IPS-18a (cell line): ENCODE results near the gene MBD4.
"Not testable (repeated sequence)": the region's sequence is repeated elsewhere in the genome, so short reads cannot be mapped to it uniquely, and the experiment has no call there.

Experiments used
- H3K27ac ChIP-seq: one replicate; pipeline ENCODE4 v1.5.1; 2013; ENCODE audit warnings: low read length
- H3K27me3 ChIP-seq: one replicate; pipeline ENCODE4 v1.6.1; 2013; ENCODE audit warnings: mild to moderate bottlenecking, low read length; ENCODE audit not compliant: control insufficient read depth, insufficient read depth
- H3K36me3 ChIP-seq: one replicate; pipeline ENCODE4 v1.6.1; 2013; ENCODE audit warnings: low read depth, low read length; ENCODE audit not compliant: control insufficient read depth
- H3K4me1 ChIP-seq: one replicate; pipeline ENCODE4 v1.6.1; 2013; ENCODE audit warnings: low read depth, low read length; ENCODE audit not compliant: control insufficient read depth
- H3K4me3 ChIP-seq: one replicate; pipeline ENCODE4 v1.5.1; 2013; ENCODE audit warnings: low read length
- H3K9ac ChIP-seq: one replicate; pipeline ENCODE4 v1.6.1; 2013; ENCODE audit warnings: mild to moderate bottlenecking, low read length, moderate library complexity
- H3K9me3 ChIP-seq: one replicate; pipeline ENCODE4 v1.6.1; 2013; ENCODE audit warnings: low read depth, low read length; ENCODE audit not compliant: control insufficient read depth

MBD4 gene

DNA sequence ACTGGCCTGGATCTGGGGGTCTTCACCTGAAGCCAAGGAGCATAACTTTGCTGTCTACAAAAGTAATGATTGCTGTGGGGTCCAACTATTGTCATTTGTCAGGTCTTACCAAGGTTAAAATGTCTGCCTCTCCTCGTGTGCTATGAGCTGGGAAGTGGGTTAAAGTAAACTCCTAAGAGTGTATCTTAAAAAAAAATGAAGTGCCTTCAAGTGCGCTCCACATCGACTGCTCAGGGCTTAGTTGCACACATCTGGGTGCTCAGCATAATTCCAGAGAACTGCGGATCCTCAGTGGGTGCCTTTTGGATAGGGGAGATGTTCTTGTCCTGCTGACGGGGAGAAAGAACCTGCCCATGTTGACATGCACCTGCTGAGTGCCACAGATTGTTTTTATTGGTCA is 52.3 kb downstream of the MBD4 start:
- H3K4me3 ChIP-seq: no peak overlapping the region
- no peak overlapping the region for H3K9ac ChIP-seq
- H3K27me3 ChIP-seq: no peaks in the 10 kb centered on the region
- no peaks in the 10 kb centered on the region for H3K9me3 ChIP-seq
- H3K4me1 ChIP-seq: no peaks in the 10 kb centered on the region
- no peak overlapping the region for H3K27ac ChIP-seq
- peaks cover 40% of the 10 kb centered on the region for H3K36me3 ChIP-seq

DNA sequence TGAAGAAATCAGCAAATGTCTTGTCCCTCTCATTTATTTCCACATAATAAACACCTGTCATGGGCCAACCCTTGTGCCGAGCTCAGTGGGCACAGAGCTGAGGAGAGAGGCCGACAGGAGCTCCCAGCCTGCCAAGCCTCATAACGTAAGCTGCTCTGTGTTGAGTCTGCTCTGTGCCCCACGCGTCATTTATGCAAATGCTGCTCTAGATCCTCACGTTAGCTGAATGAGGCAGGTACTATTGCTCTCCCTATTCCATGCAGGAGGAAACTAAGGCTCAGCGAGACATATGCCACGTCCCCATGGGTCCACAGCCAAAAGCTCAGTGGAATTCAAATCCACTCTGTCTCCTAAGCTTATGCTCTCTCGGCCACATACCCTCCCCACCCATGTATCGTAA is 52.8 kb downstream of the MBD4 start:
- Histone ChIP-seq H3K9ac (no peak overlapping the region), H3K4me3 (no peak overlapping the region), H3K9me3 (no peaks in the 10 kb centered on the region), H3K27ac (no peak overlapping the region), H3K36me3 (peaks cover 35% of the 10 kb centered on the region), H3K4me1 (no peaks in the 10 kb centered on the region), H3K27me3 (no peaks in the 10 kb centered on the region)

DNA sequence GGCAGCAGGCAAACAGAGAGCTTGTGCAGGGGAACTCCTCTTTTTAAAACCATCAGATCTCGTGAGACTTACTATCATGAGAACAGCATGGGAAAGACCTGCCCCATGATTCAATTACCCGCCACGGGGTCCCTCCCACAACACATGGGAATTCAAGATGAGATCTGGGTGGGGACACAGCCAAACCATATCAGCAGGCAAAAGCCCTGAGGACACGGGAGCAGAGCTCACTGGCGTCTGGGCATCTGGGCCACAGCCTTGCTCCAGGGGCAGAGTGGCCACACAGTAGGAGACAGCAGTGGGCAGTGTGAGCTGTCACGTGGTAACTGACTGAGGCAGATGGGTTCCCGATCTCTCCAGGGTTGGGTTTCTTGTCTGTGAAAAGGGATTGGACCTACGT is 54.2 kb downstream of the MBD4 start:
- not testable (repeated sequence) for H3K4me1 ChIP-seq, H3K27ac ChIP-seq, H3K27me3 ChIP-seq, H3K9ac ChIP-seq, H3K9me3 ChIP-seq, H3K4me3 ChIP-seq
- peaks cover 22% of the 10 kb centered on the region for H3K36me3 ChIP-seq

DNA sequence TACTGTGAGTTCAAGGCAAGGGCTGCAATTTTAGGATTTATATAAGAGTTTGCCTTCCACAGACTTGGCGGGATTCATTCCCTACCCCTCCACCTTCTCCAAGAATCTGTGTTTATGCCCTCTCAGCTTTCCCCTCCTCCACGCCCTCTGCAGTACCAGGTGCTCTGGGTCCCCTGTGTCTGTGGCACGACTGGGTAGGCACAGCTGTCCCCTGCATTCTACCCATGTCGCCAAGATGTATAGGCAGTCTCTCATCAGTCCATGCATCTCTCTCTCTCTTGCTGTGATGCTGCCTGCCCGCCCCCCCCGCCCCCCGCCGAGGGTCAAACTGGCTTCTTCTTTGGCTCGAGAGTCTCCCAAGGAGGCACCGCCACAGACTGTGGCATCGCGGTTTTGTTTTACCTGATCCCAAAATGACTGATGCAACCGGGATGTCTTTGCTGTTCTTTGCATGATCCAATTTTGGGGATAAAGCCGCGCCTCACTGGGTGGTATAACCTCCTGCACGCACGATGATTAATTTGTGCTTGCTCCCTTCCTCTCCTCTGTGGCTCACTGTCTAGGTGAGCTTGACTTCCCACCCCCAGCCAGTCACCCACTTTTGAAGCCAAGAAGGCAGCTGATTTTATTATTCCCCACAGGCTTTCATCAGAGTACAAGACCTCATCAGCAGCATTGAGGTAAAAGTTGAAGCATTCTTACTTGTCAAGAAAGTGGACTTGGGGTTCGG is 55.0 kb downstream of the MBD4 start:
- Histone ChIP-seq H3K27ac (no peak overlapping the region), H3K27me3 (no peaks in the 10 kb centered on the region), H3K36me3 (peaks cover 19% of the 10 kb centered on the region), H3K4me1 (no peaks in the 10 kb centered on the region), H3K4me3 (no peak overlapping the region), H3K9me3 (no peaks in the 10 kb centered on the region), H3K9ac (no peak overlapping the region)

DNA sequence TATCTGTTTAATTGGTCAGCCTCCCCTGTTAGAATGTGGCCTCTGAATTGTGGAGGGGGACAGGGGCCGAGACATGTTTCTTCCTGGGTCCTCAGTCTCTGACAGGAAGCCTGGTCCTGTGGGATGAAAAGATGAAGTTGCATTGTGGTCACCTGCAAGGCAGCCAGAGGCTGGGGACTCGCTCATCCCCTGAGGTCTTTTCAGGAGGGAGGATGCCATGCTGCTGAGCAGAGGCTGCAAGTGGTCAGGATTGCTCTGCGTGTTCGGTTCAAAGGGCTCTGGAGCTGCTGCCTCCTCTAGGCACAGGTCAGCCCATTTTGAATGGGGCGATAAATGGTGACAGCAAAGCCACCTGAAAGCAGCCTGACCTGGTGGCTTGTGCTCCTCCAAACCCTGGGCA is 55.6 kb downstream of the MBD4 start:
- H3K4me3 ChIP-seq, H3K9ac ChIP-seq, H3K4me1 ChIP-seq, H3K27me3 ChIP-seq, H3K27ac ChIP-seq, H3K9me3 ChIP-seq: not testable (repeated sequence)
- H3K36me3 ChIP-seq: peaks cover 13% of the 10 kb centered on the region

GRCh38 chr3:129383292-129383860 is 56.4 kb downstream of the MBD4 start:
- Histone ChIP-seq H3K4me1 (no peaks in the 10 kb centered on the region), H3K27me3 (no peaks in the 10 kb centered on the region), H3K9me3 (no peaks in the 10 kb centered on the region), H3K36me3 (peaks cover 9% of the 10 kb centered on the region), H3K9ac (no peak overlapping the region), H3K27ac (no peak overlapping the region), H3K4me3 (no peak overlapping the region)

GRCh38 chr3:129382366-129382765 is 57.4 kb downstream of the MBD4 start:
- H3K9me3 ChIP-seq: no peaks in the 10 kb centered on the region
- H3K4me3 ChIP-seq: no peak overlapping the region
- no peak overlapping the region for H3K27ac ChIP-seq
- H3K9ac ChIP-seq: no peak overlapping the region
- H3K4me1 ChIP-seq: no peaks in the 10 kb centered on the region
- no peaks in the 10 kb centered on the region for H3K36me3 ChIP-seq
- H3K27me3 ChIP-seq: no peaks in the 10 kb centered on the region
